Trophoblast cell (in vitro differentiated cells and primary cell): Measurements from ENCODE around the gene ERP44.
A peak's percentile ranks its signal among the peaks of the same experiment; 100 is the strongest.

Source experiments
- DNase-seq, 2 donors: peaks; one replicate each; pipeline ENCODE4 v3.0.0-alpha.2; 2016
- H2AFZ ChIP-seq: 2 replicates; pipeline ENCODE4 v1.6.1; 2013; ENCODE audit warnings: low read length, moderate library complexity, mild to moderate bottlenecking; ENCODE audit not compliant: insufficient read depth, poor library complexity
- H2AK5ac ChIP-seq: 2 replicates; pipeline ENCODE4 v1.6.1; 2013; ENCODE audit warnings: mild to moderate bottlenecking, low read length
- H2BK120ac ChIP-seq: 2 replicates; pipeline ENCODE4 v1.6.1; 2013; ENCODE audit warnings: low read length, mild to moderate bottlenecking, moderate library complexity; ENCODE audit not compliant: insufficient read depth, poor library complexity
- H2BK12ac ChIP-seq: 2 replicates; pipeline ENCODE4 v1.6.1; 2013; ENCODE audit warnings: mild to moderate bottlenecking, low read length, moderate library complexity
- H2BK5ac ChIP-seq: 2 replicates; pipeline ENCODE4 v1.6.1; 2013; ENCODE audit warnings: low read length, low read depth, moderate library complexity, mild to moderate bottlenecking; ENCODE audit not compliant: poor library complexity
- H3K14ac ChIP-seq: 2 replicates; pipeline ENCODE4 v1.6.1; 2013; ENCODE audit warnings: mild to moderate bottlenecking, low read length
- H3K18ac ChIP-seq: 2 replicates; pipeline ENCODE4 v1.6.1; 2013; ENCODE audit warnings: mild to moderate bottlenecking, low read length
- H3K23ac ChIP-seq: 2 replicates; pipeline ENCODE4 v1.6.1; 2013; ENCODE audit warnings: low read length
- H3K27ac ChIP-seq: 2 replicates; pipeline ENCODE4 v1.5.1; 2013; ENCODE audit warnings: low read depth, mild to moderate bottlenecking, inconsistent platforms, low read length, moderate library complexity
- H3K27me3 ChIP-seq: 2 replicates; pipeline ENCODE4 v1.6.1; 2013; ENCODE audit warnings: inconsistent platforms, mild to moderate bottlenecking, low read length, moderate library complexity; ENCODE audit not compliant: insufficient read depth
- H3K36me3 ChIP-seq, 2 experiments: 1 replicate in 1 of 2; 2 replicates in 1 of 2; pipeline ENCODE4 v1.6.1; 2013; ENCODE audit warnings: low read length in 2 of 2, mild to moderate bottlenecking in 2 of 2, moderate library complexity in 1 of 2; ENCODE audit not compliant: insufficient read depth in 2 of 2, control insufficient read depth in 1 of 2
- H3K4ac ChIP-seq: 2 replicates; pipeline ENCODE4 v1.6.1; 2013; ENCODE audit warnings: low read depth, mild to moderate bottlenecking, low read length, moderate library complexity
- H3K4me1 ChIP-seq, 2 experiments: 1 replicate in 1 of 2; 2 replicates in 1 of 2; pipeline ENCODE4 v1.6.1; 2013; ENCODE audit warnings: low read length in 2 of 2, mild to moderate bottlenecking in 2 of 2, moderate library complexity in 1 of 2; ENCODE audit not compliant: insufficient read depth in 2 of 2, control insufficient read depth in 1 of 2
- H3K4me2 ChIP-seq: 2 replicates; pipeline ENCODE4 v1.6.1; 2013; ENCODE audit warnings: inconsistent platforms, mild to moderate bottlenecking, low read length, moderate library complexity
- H3K4me3 ChIP-seq: 2 replicates; pipeline ENCODE4 v1.5.1; 2013; ENCODE audit warnings: mild to moderate bottlenecking, low read depth, low read length, inconsistent platforms
- H3K79me1 ChIP-seq: one replicate; pipeline ENCODE4 v1.6.1; 2013; ENCODE audit warnings: low read length
- H3K79me2 ChIP-seq: 2 replicates; pipeline ENCODE4 v1.6.1; 2013; ENCODE audit warnings: low read length, mild to moderate bottlenecking; ENCODE audit not compliant: control insufficient read depth, insufficient read depth, poor library complexity
- H3K9ac ChIP-seq: 2 replicates; pipeline ENCODE4 v1.6.1; 2013; ENCODE audit warnings: mild to moderate bottlenecking, low read length
- H3K9me3 ChIP-seq: 2 replicates; pipeline ENCODE4 v1.6.1; 2013; ENCODE audit warnings: low read depth, mild to moderate bottlenecking, control low read depth, inconsistent platforms, low read length; ENCODE audit not compliant: insufficient read depth
- H4K12ac ChIP-seq: 2 replicates; pipeline ENCODE4 v1.6.1; 2013; ENCODE audit warnings: low read depth, mild to moderate bottlenecking, low read length, moderate library complexity
- H4K8ac ChIP-seq: 2 replicates; pipeline ENCODE4 v1.6.1; 2013; ENCODE audit warnings: low read depth, mild to moderate bottlenecking, low read length, moderate library complexity
- H4K91ac ChIP-seq: one replicate; pipeline ENCODE4 v1.6.1; 2013; ENCODE audit warnings: low read depth, mild to moderate bottlenecking, low read length, moderate library complexity
- WGBS: extraction: QIAGEN DNeasy Blood & Tissue Kit; methylation state at CpG from one replicate; pipeline ENCODE4 v1.1.7; 2013; ENCODE audit warnings: missing lambda C conversion rate; ENCODE audit not compliant: insufficient read length, insufficient coverage; ENCODE audit errors: extremely low coverage; 5-methylcytosine and 5-hydroxymethylcytosine counted together

The ERP44 gene

GRCh38 chr9:100131216-100131615 lies 32.4 kb upstream of the ERP44 start:
- no peaks in the 10 kb centered on the region for H3K79me1 ChIP-seq
- H3K4me3 ChIP-seq = no peak overlapping the region
- no peak overlapping the region for H2BK12ac ChIP-seq
- H3K14ac ChIP-seq = no peak overlapping the region
- no peak overlapping the region for H3K9ac ChIP-seq
- no peaks in the 10 kb centered on the region for H3K36me3 ChIP-seq
- H3K4ac ChIP-seq = no peak overlapping the region
- no peak overlapping the region for H2AFZ ChIP-seq
- no peaks in the 10 kb centered on the region for H3K79me2 ChIP-seq
- H3K9me3 ChIP-seq = no peaks in the 10 kb centered on the region
- no peaks in the 10 kb centered on the region for H3K4me1 ChIP-seq
- H2BK120ac ChIP-seq = no peak overlapping the region
- no peak overlapping the region for H3K27ac ChIP-seq
- no peak overlapping the region for H4K12ac ChIP-seq
- H3K27me3 ChIP-seq = no peaks in the 10 kb centered on the region
- no peak overlapping the region for H2AK5ac ChIP-seq
- H3K4me2 ChIP-seq = no peak overlapping the region
- H3K18ac ChIP-seq = no peak overlapping the region
- no CpG with 5 or more reads among the region's 1 CpG for WGBS
- H4K8ac ChIP-seq = no peak overlapping the region
- DNase-seq = no peak
- no peak overlapping the region for H3K23ac ChIP-seq
- H2BK5ac ChIP-seq = no peak overlapping the region
- H4K91ac ChIP-seq = no peak overlapping the region

DNA sequence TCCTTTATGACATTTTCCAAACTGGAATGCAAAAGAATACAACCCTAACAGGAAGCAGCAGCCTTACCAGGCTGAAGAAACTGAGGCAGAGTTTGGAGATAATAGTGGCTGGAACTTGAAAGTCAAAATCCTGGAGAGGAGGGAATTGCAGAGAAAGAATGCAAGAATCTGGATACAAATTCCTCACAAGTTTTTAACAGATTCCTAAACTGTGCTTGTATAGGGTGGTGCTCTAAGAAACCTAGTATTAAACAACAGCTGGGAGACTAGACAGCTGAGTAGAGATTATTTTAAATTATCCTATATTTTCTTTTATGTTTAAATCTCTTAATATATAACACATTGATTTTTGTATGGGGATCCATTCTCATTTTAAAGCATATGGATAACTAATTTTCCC lies 31.0 kb upstream of the ERP44 start:
- no peaks in the 10 kb centered on the region for H3K9me3 ChIP-seq
- DNase-seq = peak in 1 of 2 donors; percentile 44
- no peak overlapping the region for H4K8ac ChIP-seq
- H3K27ac ChIP-seq = no peak overlapping the region
- no peak overlapping the region for H3K14ac ChIP-seq
- H3K4me3 ChIP-seq = no peak overlapping the region
- H3K4me2 ChIP-seq = no peak overlapping the region
- no peak overlapping the region for H2AK5ac ChIP-seq
- H3K23ac ChIP-seq = no peak overlapping the region
- H3K4ac ChIP-seq = no peak overlapping the region
- no peak overlapping the region for H2BK120ac ChIP-seq
- H3K79me2 ChIP-seq = no peaks in the 10 kb centered on the region
- no peak overlapping the region for H2AFZ ChIP-seq
- H3K79me1 ChIP-seq = no peaks in the 10 kb centered on the region
- H2BK5ac ChIP-seq = no peak overlapping the region
- no peaks in the 10 kb centered on the region for H3K4me1 ChIP-seq
- no peak overlapping the region for H3K18ac ChIP-seq
- H3K36me3 ChIP-seq = no peaks in the 10 kb centered on the region
- H4K12ac ChIP-seq = no peak overlapping the region
- H3K9ac ChIP-seq = no peak overlapping the region
- H3K27me3 ChIP-seq = no peaks in the 10 kb centered on the region
- no peak overlapping the region for H4K91ac ChIP-seq
- H2BK12ac ChIP-seq = no peak overlapping the region

DNA sequence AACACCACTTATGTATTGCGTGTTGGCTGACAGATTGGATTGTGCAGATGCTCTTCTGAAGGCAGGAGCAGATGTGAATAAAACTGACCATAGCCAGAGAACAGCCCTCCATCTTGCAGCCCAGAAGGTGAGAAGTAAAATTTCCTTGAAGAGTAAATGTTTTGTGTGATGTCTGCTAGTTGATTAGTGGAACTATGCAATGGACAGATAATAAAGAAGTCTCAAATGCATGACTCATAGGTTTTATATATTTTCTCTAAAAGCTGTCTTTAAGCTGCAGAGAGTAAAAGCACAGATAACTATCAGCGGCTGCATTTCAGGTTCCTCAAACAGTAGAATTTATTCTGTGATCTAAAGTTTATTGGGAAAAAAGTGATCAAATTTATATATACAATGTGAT lies 27.6 kb upstream of the ERP44 start:
- no CpG with 5 or more reads among the region's 2 CpGs for WGBS
- no peak for DNase-seq

DNA sequence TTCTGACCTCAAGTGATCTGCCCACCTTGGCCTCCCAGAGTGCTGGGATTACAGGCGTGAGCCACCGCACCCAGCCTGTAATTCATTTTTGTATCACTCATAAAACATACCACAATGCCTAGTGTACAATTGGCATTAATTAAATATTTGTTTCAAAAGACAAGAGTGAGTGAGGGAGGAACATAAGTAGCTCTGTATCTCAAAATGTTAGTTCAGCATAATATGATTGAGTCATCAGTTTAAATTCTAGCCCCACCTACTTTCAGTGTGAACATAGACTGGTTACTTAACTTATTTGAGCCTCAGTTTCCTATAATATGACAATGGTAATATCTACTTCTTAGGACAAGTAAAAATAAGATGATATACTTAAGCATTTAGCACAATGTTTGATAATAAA lies 27.1 kb upstream of the ERP44 start:
- no peak for DNase-seq
- Histone ChIP-seq H3K18ac (no peak overlapping the region), H3K4me3 (no peak overlapping the region), H3K27ac (no peak overlapping the region), H3K79me1 (no peaks in the 10 kb centered on the region), H2AFZ (no peak overlapping the region), H4K8ac (no peak overlapping the region), H3K9ac (no peak overlapping the region), H2BK5ac (no peak overlapping the region), H3K9me3 (no peaks in the 10 kb centered on the region), H3K23ac (no peak overlapping the region), H3K79me2 (no peaks in the 10 kb centered on the region), H3K4me1 (no peaks in the 10 kb centered on the region), H3K14ac (no peak overlapping the region), H3K4me2 (no peak overlapping the region), H2BK12ac (no peak overlapping the region), H3K27me3 (no peaks in the 10 kb centered on the region), H4K12ac (no peak overlapping the region), H4K91ac (no peak overlapping the region), H3K36me3 (no peaks in the 10 kb centered on the region), H2BK120ac (no peak overlapping the region), H3K4ac (no peak overlapping the region), H2AK5ac (no peak overlapping the region)
- no CpG with 5 or more reads among the region's 2 CpGs for WGBS

More for the DNA sequence above, 27.6 kb upstream of the ERP44 start:
- Histone ChIP-seq H3K14ac (no peak overlapping the region), H3K4ac (no peak overlapping the region), H3K4me1 (no peaks in the 10 kb centered on the region), H3K4me3 (no peak overlapping the region), H3K23ac (no peak overlapping the region), H3K36me3 (no peaks in the 10 kb centered on the region), H4K12ac (no peak overlapping the region), H3K9ac (no peak overlapping the region), H3K27me3 (no peaks in the 10 kb centered on the region), H2BK120ac (no peak overlapping the region), H2AFZ (no peak overlapping the region), H3K4me2 (no peak overlapping the region), H3K9me3 (no peaks in the 10 kb centered on the region), H3K79me2 (no peaks in the 10 kb centered on the region), H3K18ac (no peak overlapping the region), H2AK5ac (no peak overlapping the region), H3K27ac (no peak overlapping the region), H2BK12ac (no peak overlapping the region), H4K8ac (no peak overlapping the region), H4K91ac (no peak overlapping the region), H2BK5ac (no peak overlapping the region), H3K79me1 (no peaks in the 10 kb centered on the region)
